ENCODE measurements around the gene GPRIN2. TPM values are rescaled to one million over a fixed set of nuclear protein-coding genes. Genes with fewer than 3 reads are reported as not detected.
A peak's percentile ranks its signal among the peaks of the same experiment; 100 is the strongest.

Gene GPRIN2
- total and polyA plus RNA-seq, 2 donors from 2014 or later, result 8.5 to 12.6 TPM

- H3K4me3 ChIP-seq (ENCODE audit: low read length in 3 of 3), result no peak overlapping the region
- intact Hi-C loops (cut with DNase I), result no loop called here
- DNase-seq (peak in 2 of 5 donors; percentile 70 to 88), FAIRE-seq (no peak)
- no peaks in the 10 kb centered on the region for H3K27me3 ChIP-seq (ENCODE audit: control insufficient read depth, insufficient read depth, low read length)
- no peaks in the 10 kb centered on the region for H3K9me3 ChIP-seq (ENCODE audit: control insufficient read depth in 2 of 3, insufficient read depth in 1 of 3, low read length in 3 of 3)
- H3K4me1 ChIP-seq (ENCODE audit: control insufficient read depth in 2 of 3, insufficient read depth in 2 of 3, low read depth in 1 of 3, low read length in 3 of 3), result peaks cover 0 to 2% (median 0%) of the 10 kb centered on the region in 3 donors
- H3K9ac ChIP-seq (ENCODE audit: low read length in 3 of 3), result no peak overlapping the region
- no peak overlapping the region for H3K27ac ChIP-seq (ENCODE audit: low read depth in 2 of 2, low read length in 2 of 2)
- TF ChIP-seq CTCF (IDR thresholded peaks at IDR 0.05; ENCODE audit: borderline replicate concordance, extremely low read depth, insufficient read depth), result no peak
- no peaks in the 10 kb centered on the region for H3K36me3 ChIP-seq (ENCODE audit: control insufficient read depth in 2 of 3, insufficient read depth in 3 of 3, low read length in 3 of 3)
Measured at GRCh38 chr10:46557319-46558121, 1.1 kb upstream of the GPRIN2 start.

GRCh38 chr10:46555713-46556514 is 544 bp downstream of the GPRIN2 start:
- peak; percentile 66 to 94 (median 72) for DNase-seq
- TF ChIP-seq CTCF (IDR thresholded peaks at IDR 0.05; ENCODE audit: borderline replicate concordance, extremely low read depth, insufficient read depth), result no peak
- FAIRE-seq, result no peak
- no peaks in the 10 kb centered on the region for H3K27me3 ChIP-seq (ENCODE audit: control insufficient read depth, insufficient read depth, low read length)
- H3K36me3 ChIP-seq (ENCODE audit: control insufficient read depth in 2 of 3, insufficient read depth in 3 of 3, low read length in 3 of 3), result no peaks in the 10 kb centered on the region
- intact Hi-C loops (cut with DNase I), result no loop called here
- no peaks in the 10 kb centered on the region for H3K9me3 ChIP-seq (ENCODE audit: control insufficient read depth in 2 of 3, insufficient read depth in 1 of 3, low read length in 3 of 3)
- H3K9ac ChIP-seq (ENCODE audit: low read length in 3 of 3), result peak overlapping the region in 2 of 3 donors; percentile 1 to 54
- no peak overlapping the region for H3K27ac ChIP-seq (ENCODE audit: low read depth in 2 of 2, low read length in 2 of 2)
- peak overlapping the region; percentile 50 to 74 (median 54) for H3K4me3 ChIP-seq (ENCODE audit: low read length in 3 of 3)
- H3K4me1 ChIP-seq (ENCODE audit: control insufficient read depth in 2 of 3, insufficient read depth in 2 of 3, low read depth in 1 of 3, low read length in 3 of 3), result peaks cover 0 to 2% (median 0%) of the 10 kb centered on the region in 3 donors

DNA sequence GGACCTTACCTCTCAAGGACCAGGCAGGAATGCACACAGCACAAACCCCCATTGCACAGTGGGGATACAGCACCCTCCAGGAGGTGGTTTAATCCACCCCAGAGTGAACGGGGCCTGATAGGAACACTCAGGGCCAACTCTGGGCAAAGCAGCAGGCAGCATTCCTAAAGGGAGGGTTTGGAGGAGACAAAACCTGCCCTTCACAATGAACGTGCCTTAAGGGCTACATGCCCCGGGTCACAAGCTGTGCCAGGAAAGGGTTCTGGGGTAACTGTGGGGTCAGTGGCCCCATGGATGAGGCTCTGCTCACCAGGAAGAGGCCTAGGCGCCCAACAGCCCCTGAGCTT is 1.1 kb downstream of the GPRIN2 start:
- Histone ChIP-seq H3K4me1 (ENCODE audit: control insufficient read depth in 2 of 3, insufficient read depth in 2 of 3, low read depth in 1 of 3, low read length in 3 of 3) (peaks cover 0 to 2% (median 0%) of the 10 kb centered on the region in 3 donors), H3K9ac (ENCODE audit: low read length in 3 of 3) (peak overlapping the region in 1 of 3 donors; percentile 1), H3K9me3 (ENCODE audit: control insufficient read depth in 2 of 3, insufficient read depth in 1 of 3, low read length in 3 of 3) (no peaks in the 10 kb centered on the region), H3K4me3 (ENCODE audit: low read length in 3 of 3) (peak overlapping the region in 1 of 3 donors; percentile 54), H3K27me3 (ENCODE audit: control insufficient read depth, insufficient read depth, low read length) (no peaks in the 10 kb centered on the region), H3K36me3 (ENCODE audit: control insufficient read depth in 2 of 3, insufficient read depth in 3 of 3, low read length in 3 of 3) (no peaks in the 10 kb centered on the region), H3K27ac (ENCODE audit: low read depth in 2 of 2, low read length in 2 of 2) (no peak overlapping the region)
- no peak for TF ChIP-seq CTCF (IDR thresholded peaks at IDR 0.05; ENCODE audit: borderline replicate concordance, extremely low read depth, insufficient read depth)
- no peak for FAIRE-seq
- DNase-seq, result no peak
- intact Hi-C loops (cut with DNase I), result no loop called here
